MCF 10A (cell line): ENCODE data around the gene EPS8L3. TPM values are rescaled to one million over a fixed set of nuclear protein-coding genes. Genes with fewer than 3 reads are reported as not detected.

ENCODE experiments used
- BruUV-seq: library from RNA; stranded (reverse); fragments of 400-500 nt; replicated peaks from 2 replicates; lab custom pipeline; 2021; lab: Mats Ljungman, UMichigan
- CTCF ChIA-PET: fragments of 300-600 bp; sonication (Branson Sonifier 250); formaldehyde crosslinking; extraction: SDS; loops from one replicate; lab custom pipeline; 2021; ENCODE audit warnings: antibody characterized with exemption, inconsistent platforms; lab: Yijun Ruan, JAX
- POLR2A ChIA-PET: fragments of 300-600, 350-650 bp; sonication (Branson Sonifier 250); formaldehyde crosslinking; extraction: SDS; loops from one replicate; lab custom pipeline; 2020; ENCODE audit warnings: antibody characterized with exemption, inconsistent platforms; lab: Yijun Ruan, JAX
- DNase-seq: peaks from one replicate; pipeline ENCODE4 v3.0.0-alpha.2; 2018; ENCODE audit not compliant: unreplicated experiment
- H3K27ac Mint-ChIP-seq: one replicate; pipeline ENCODE4 v1.8.0; 2022; ENCODE audit warnings: mild to moderate bottlenecking, low read depth, mixed read lengths; ENCODE audit not compliant: unreplicated experiment
- H3K27me3 Mint-ChIP-seq: one replicate; pipeline ENCODE4 v1.8.0; 2022; ENCODE audit warnings: mixed read lengths; ENCODE audit not compliant: insufficient read depth, unreplicated experiment
- H3K36me3 Mint-ChIP-seq: one replicate; pipeline ENCODE4 v1.8.0; 2022; ENCODE audit warnings: mild to moderate bottlenecking, moderate library complexity, mixed read lengths; ENCODE audit not compliant: insufficient read depth, unreplicated experiment
- H3K4me1 Mint-ChIP-seq: one replicate; pipeline ENCODE4 v1.8.0; 2022; ENCODE audit warnings: mixed read lengths; ENCODE audit not compliant: insufficient read depth, unreplicated experiment
- H3K4me3 Mint-ChIP-seq: one replicate; pipeline ENCODE4 v1.8.0; 2022; ENCODE audit warnings: mild to moderate bottlenecking, moderate library complexity, mixed read lengths; ENCODE audit not compliant: unreplicated experiment
- H3K9me3 Mint-ChIP-seq: one replicate; pipeline ENCODE4 v1.8.0; 2022; ENCODE audit warnings: mixed read lengths; ENCODE audit not compliant: unreplicated experiment
- intact Hi-C: fragments of 100-400 bp; cut with micrococcal nuclease; formaldehyde crosslinking; loops from 2 replicates; pipeline ENCODE4 v1.14.1; 2022
- total RNA-seq: library from RNA; stranded (reverse); gene quantifications from 2 replicates; pipeline ENCODE4 v1.2.3, GENCODE V29; 2022
- TF ChIP-seq, protein P1 (sequence below): fragments of 200-600 bp; IDR thresholded peaks from one replicate; pipeline ENCODE4 v1.8.0; 2022; ENCODE audit warnings: antibody characterized with exemption, mild to moderate bottlenecking; ENCODE audit not compliant: unreplicated experiment

EPS8L3 gene
- total RNA-seq, 1 experiment from 2014 or later, result not detected

DNA sequence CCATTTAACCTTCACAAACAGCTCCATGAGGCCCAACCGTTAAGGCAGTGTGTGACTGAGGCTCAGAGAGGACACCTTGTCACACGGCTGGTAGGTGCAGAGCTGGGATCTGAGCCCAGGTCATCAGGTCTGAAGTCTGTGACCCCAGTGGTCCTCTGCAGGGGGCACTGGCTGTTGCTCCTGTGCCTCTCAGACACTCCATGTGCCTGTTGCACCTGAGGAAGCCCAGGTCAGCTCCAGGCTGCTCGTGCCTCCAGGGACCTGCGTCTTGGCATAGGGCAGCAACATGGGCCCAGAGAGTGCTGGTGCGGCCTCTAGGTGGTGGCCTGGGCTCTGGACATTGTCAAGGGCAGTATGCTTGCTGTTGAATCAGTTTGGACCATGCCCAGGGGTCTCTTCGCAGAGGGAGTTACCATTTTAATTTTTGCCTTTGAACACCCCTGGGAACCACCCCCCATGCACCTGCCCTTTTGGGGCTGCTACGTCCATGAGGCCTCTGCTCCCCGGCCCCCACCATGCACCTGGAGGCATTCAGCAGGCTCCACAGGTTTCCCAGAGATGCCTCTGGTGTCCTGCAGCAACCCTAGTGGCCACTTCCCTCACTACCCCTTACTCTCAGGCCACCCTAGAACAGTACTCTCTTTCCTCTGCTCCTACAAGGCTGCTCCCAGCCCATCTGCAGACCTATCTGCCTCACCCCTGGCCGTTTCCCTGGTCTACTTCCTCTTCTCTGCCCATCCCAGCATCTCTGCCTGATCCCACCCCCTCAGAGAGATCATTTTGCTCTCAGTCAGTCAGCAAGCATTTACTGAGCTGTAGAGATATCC, 25.2 kb upstream of the EPS8L3 start:
- no peak overlapping the region for H3K4me3 Mint-ChIP-seq
- H3K27me3 Mint-ChIP-seq, result no peaks in the 10 kb centered on the region
- ChIA-PET CTCF (interaction anchor here (0.6 to 25.8 kb wide), 6 partner anchors 12 to 191 kb away, joined by 3 to 969 read pairs (median 3); partner anchors contain the start of gene AHCYL1), POLR2A (no interaction called here)
- H3K27ac Mint-ChIP-seq, result no peak overlapping the region
- TF ChIP-seq, protein P1, sequence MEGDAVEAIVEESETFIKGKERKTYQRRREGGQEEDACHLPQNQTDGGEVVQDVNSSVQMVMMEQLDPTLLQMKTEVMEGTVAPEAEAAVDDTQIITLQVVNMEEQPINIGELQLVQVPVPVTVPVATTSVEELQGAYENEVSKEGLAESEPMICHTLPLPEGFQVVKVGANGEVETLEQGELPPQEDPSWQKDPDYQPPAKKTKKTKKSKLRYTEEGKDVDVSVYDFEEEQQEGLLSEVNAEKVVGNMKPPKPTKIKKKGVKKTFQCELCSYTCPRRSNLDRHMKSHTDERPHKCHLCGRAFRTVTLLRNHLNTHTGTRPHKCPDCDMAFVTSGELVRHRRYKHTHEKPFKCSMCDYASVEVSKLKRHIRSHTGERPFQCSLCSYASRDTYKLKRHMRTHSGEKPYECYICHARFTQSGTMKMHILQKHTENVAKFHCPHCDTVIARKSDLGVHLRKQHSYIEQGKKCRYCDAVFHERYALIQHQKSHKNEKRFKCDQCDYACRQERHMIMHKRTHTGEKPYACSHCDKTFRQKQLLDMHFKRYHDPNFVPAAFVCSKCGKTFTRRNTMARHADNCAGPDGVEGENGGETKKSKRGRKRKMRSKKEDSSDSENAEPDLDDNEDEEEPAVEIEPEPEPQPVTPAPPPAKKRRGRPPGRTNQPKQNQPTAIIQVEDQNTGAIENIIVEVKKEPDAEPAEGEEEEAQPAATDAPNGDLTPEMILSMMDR, result no peak
- no peak for DNase-seq
- H3K4me1 Mint-ChIP-seq, result peaks cover 23% of the 10 kb centered on the region
- no TSS peak for BruUV-seq
- H3K9me3 Mint-ChIP-seq, result no peaks in the 10 kb centered on the region
- no peaks in the 10 kb centered on the region for H3K36me3 Mint-ChIP-seq
- intact Hi-C loops, result no loop called here

DNA sequence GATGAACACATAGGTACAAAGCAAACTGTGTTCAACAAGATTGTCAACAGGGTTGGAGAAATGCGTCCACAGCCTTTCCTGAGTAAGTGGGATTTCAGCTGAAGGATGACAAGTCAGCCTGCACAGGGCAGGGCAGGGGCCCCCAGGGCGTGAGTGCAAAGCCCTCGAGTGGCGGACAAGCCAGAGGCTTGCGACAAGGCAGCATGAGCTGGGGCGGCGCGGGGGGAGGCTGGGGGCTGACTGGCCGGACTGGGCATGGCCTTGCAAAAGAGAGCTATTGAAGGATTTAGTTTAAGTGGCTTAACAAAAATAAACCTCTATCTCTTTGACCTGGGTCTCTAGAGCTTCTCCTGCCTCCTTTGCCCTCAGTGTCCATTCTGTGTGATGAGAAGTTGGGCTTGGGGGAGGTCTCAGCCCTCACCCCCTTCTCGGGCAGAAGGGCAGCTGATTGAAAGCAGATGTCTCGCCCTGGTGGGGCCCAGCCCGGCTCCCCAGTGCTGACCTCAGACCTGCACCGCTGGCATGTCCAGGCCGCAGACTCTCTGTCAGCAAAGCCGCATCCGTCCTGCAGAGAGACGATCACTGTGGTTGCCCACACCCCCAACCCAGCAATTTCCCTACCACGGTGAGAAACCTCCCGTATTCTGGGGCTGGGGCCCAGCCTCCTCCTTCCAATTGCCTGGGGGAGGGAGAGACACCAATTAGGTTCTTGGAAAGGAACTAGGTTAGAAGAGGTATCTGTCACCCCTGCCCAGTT, 24.3 kb upstream of the EPS8L3 start:
- Mint-ChIP-seq H3K27me3 (no peaks in the 10 kb centered on the region), H3K4me1 (peaks cover 24% of the 10 kb centered on the region), H3K27ac (no peak overlapping the region), H3K36me3 (no peaks in the 10 kb centered on the region), H3K9me3 (no peaks in the 10 kb centered on the region), H3K4me3 (no peak overlapping the region)
- CTCF ChIA-PET, result interaction anchor here (0.6 to 25.8 kb wide), 4 partner anchors 11 to 192 kb away, joined by 3 to 969 read pairs (median 3); partner anchors contain the start of gene AHCYL1
- BruUV-seq, result no TSS peak
- intact Hi-C loops, result no loop called here
- TF ChIP-seq, protein P1, result no peak
- no peak for DNase-seq
- POLR2A ChIA-PET, result interaction anchor here (1.2 kb wide), 1 partner anchor 191 kb away, joined by 4 read pairs; no protein-coding TSS in a partner anchor

DNA sequence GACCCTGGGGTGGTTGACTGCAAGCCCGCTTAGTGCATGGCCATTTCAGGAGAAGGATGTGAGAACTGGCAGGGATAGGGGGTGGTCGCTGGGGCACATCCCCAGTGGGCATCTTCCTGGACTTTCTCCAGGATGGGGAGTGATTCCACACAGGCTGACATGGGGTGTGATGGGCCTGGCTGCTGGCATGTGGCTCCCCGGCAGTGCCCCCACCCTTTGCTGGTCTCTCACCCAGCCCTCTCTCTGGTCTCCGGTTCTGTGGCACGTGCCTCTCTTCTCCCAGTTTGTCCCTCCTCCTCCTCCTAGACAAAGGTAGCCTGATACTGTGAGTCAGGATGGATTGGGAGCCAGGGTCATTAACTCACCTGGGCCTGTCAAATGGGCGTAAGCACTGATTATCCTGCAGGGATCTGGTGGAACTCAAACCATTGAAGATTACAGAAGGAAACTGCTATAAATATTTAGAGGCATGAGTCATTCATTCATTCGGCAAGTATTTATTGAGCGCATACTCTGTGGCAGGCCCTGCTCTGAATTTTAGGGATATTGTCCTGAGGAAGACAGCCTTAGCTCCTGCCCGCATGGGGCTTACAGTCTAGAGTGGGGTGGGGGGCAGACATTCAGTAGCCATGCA, 23.6 kb upstream of the EPS8L3 start:
- intact Hi-C loops, result no loop called here
- Mint-ChIP-seq H3K27me3 (no peaks in the 10 kb centered on the region), H3K36me3 (no peaks in the 10 kb centered on the region), H3K4me1 (peaks cover 31% of the 10 kb centered on the region), H3K27ac (no peak overlapping the region), H3K4me3 (no peak overlapping the region), H3K9me3 (no peaks in the 10 kb centered on the region)
- peak; percentile 49 for DNase-seq
- no TSS peak for BruUV-seq
- TF ChIP-seq, protein P1, result no peak
- ChIA-PET POLR2A (interaction anchor here (1.2 kb wide), 1 partner anchor 192 kb away, joined by 4 read pairs; no protein-coding TSS in a partner anchor), CTCF (interaction anchor here (0.6 to 25.8 kb wide), 6 partner anchors 10 to 420 kb away, joined by 3 to 969 read pairs (median 4); partner anchors contain the start of gene AHCYL1)
